Heart right ventricle (tissue), 16 donors: ENCODE measurements around the gene SLC22A2. TPM values are rescaled to one million over a fixed set of nuclear protein-coding genes. Genes with fewer than 3 reads are reported as not detected.
"Not testable (repeated sequence)": the region's sequence is repeated elsewhere in the genome, so short reads cannot be mapped to it uniquely, and the experiment has no call there.

Source experiments
- ATAC-seq, 8 donors: fragments of 200-7000 bp; cut with Tn5 transposase; one replicate each; pipeline ENCODE4 v1.9.1; 2020; ENCODE audit warnings: mild to moderate bottlenecking in 8 of 8, moderate library complexity in 8 of 8, moderate number of reproducible peaks in 1 of 8
- DNase-seq, 2 donors: peaks; one replicate each; pipeline ENCODE4 v3.0.0-alpha.2; 2020
- H3K27ac ChIP-seq, 10 donors: fragments of 200-600 bp; sonication (generic) in 2 of 10; one replicate each; pipeline versions ENCODE4 v1.5.0 to v1.8.0; 2020 to 2022; ENCODE audit warnings: mild to moderate bottlenecking in 3 of 10
- H3K27me3 ChIP-seq, 7 donors: fragments of 200-600 bp; one replicate each; pipeline ENCODE4 v1.8.0; 2021 to 2022; ENCODE audit warnings: mild to moderate bottlenecking in 2 of 7
- H3K36me3 ChIP-seq, 9 donors: fragments of 200-600 bp; sonication (generic) in 1 of 9; one replicate each; pipeline versions ENCODE4 v1.5.0 to v1.8.0; 2020 to 2022; ENCODE audit warnings: mild to moderate bottlenecking in 2 of 9
- H3K4me1 ChIP-seq, 9 donors: fragments of 200-600 bp; sonication (generic) in 1 of 9; one replicate each; pipeline versions ENCODE4 v1.5.0 to v1.8.0; 2020 to 2022; ENCODE audit warnings: mild to moderate bottlenecking in 4 of 9
- H3K4me3 ChIP-seq, 10 donors: fragments of 200-600 bp; sonication (generic) in 2 of 10; one replicate each; pipeline versions ENCODE4 v1.5.0 to v1.8.0; 2020 to 2022; ENCODE audit warnings: mild to moderate bottlenecking in 7 of 10, moderate library complexity in 2 of 10
- H3K9me3 ChIP-seq, 11 donors: fragments of 200-600 bp in 10 of 11; sonication (generic) in 2 of 11; one replicate each; pipeline versions ENCODE4 v1.5.0 to v1.8.0; 2013 to 2022; ENCODE audit warnings: mild to moderate bottlenecking in 2 of 11, control low read depth in 1 of 11, moderate library complexity in 1 of 11
- WGBS, 2 donors: extraction: QIAGEN DNeasy Blood & Tissue Kit; methylation state at CpG; one replicate each; pipeline ENCODE4 v1.1.7; 2013; ENCODE audit warnings: inconsistent platforms in 1 of 2; 5-methylcytosine and 5-hydroxymethylcytosine counted together
- intact Hi-C, 10 donors: fragments of 100-400 bp; cut with DNase I; formaldehyde crosslinking; loops; one replicate each; pipeline versions ENCODE4 v1.11.1 to v1.14.2; 2022
- polyA plus RNA-seq, 2 donors: library from polyadenylated mRNA; stranded (reverse); fragments of 200-250 nt; gene quantifications; one replicate each; pipeline ENCODE4 v1.2.3, GENCODE V29; 2013
- total RNA-seq, 10 donors: library from RNA; stranded (reverse); fragmentation: NEBNext Ultra II Directional in 3 of 10; extraction: Animal tissue kit (Norgen Biotek cat#: 25700) in 3 of 10; gene quantifications; one replicate each; pipeline versions ENCODE4 v1.2.1 to v1.2.4, GENCODE V29; 2021 to 2023
- TF ChIP-seq, protein P1 (sequence below), 9 donors: fragments of 200-600 bp; sonication (generic) in 2 of 9; IDR thresholded peaks; one replicate each; pipeline versions ENCODE4 v1.5.0 to v1.8.0; 2021 to 2022; ENCODE audit warnings: antibody characterized with exemption in 9 of 9, mild to moderate bottlenecking in 5 of 9, moderate library complexity in 1 of 9
- donor health status: Arrhythmogenic right ventricular cardiomyopathy.
- donor health status: ischemic (EF 13 %, LVEDD 7.1; RV severe dilation, severe dysfunction).
- donor health status: healthy with polysubstance abuse.
- donor health status: DM: no; HTN: yes; CAD: no.
- donor health status: DM: no; HTN: no; CAD: no.
- donor health status: ischemic (EF 25% LVEDD 6.9; RV normal size, moderate dysfunction).
- donor health status: ischemic (EF 25% LVEDD 5.7; RV mildly dilated, moderate dysfunction).
- donor health status: healthy.
- donor health status: DM: yes; HTN: yes; CAD: no.
- donor health status: Ischemic cardiomyopathy.
- donor health status: ischemic (EF 35%, LVEDD 5.7; RV mildly dilated, moderate dysfunction).
- donor health status: nonischemic (EF 11% LVEDD 7.7; RV severe dilation, severe dysfunction).
- donor health status: DM: yes; HTN: yes; CAD: no.
- donor health status: PGD.
- donor health status: ischemic (EF 29% LVEDD 5.4; RV normal size, mild dysfunction).
- donor health status: nonischemic (EF 23%, LVEDD 6.1; RV moderate dilation, normal function).

The SLC22A2 gene
- total and polyA plus RNA-seq, 12 donors, result not detected

DNA sequence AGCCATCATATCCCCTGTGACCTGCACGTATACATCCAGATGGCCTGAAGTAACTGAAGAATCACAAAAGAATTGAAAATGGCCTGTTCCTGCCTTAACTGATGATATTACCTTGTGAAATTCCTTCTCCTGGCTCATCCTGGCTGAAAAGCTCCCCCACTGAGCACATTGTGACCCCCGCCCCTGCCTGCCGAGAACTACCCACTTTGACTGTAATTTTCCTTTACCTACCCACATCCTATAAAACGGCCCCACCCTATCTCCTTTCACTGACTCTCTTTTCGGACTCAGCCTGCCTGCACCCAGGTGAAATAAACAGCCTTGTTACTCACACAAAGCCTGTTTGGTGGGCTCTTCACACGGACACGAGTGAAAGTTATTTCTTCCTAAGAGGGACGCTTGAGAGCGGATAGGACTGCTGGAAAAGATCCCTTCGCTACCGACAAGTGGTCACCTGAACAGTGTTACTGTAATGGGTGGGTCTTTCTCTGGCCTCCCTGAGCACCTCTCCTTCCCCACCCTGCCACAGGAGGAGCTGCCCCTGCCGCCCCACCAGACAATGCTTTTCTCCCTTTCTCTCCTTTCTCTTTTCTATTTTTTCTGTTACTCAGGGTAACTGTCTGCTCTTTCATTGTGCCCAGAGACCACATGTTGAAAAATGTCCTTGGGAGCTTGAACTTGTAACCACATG lies 24.5 kb downstream of the SLC22A2 start:
- H3K36me3 ChIP-seq, intact Hi-C loops: not testable (repeated sequence)

DNA sequence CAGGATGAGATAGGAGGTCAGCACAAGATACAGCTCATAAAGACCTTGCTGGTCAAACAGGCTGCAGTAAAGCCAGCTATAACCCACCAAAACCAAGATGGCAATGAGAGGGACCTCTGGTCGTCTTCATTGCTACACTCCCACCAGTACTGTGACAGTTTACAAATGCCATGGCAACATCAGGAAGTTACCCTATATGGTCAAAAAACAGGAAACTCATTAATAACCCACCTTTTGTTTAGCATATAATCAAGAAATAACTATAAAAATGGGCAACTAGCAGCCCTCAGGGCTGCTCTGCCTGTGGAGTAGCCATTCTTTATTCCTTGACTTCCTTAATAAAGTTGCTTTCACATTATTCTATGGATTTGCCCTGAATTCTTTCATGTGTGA lies 30.9 kb downstream of the SLC22A2 start:
- Histone ChIP-seq H3K9me3 (peaks cover 0 to 2% (median 0%) of the 10 kb centered on the region in 11 donors), H3K4me3 (no peak overlapping the region), H3K36me3 (no peaks in the 10 kb centered on the region), H3K4me1 (no peaks in the 10 kb centered on the region), H3K27ac (no peak overlapping the region), H3K27me3 (no peaks in the 10 kb centered on the region)
- DNase-seq, result no peak
- ATAC-seq, result no peak
- TF ChIP-seq, protein P1, sequence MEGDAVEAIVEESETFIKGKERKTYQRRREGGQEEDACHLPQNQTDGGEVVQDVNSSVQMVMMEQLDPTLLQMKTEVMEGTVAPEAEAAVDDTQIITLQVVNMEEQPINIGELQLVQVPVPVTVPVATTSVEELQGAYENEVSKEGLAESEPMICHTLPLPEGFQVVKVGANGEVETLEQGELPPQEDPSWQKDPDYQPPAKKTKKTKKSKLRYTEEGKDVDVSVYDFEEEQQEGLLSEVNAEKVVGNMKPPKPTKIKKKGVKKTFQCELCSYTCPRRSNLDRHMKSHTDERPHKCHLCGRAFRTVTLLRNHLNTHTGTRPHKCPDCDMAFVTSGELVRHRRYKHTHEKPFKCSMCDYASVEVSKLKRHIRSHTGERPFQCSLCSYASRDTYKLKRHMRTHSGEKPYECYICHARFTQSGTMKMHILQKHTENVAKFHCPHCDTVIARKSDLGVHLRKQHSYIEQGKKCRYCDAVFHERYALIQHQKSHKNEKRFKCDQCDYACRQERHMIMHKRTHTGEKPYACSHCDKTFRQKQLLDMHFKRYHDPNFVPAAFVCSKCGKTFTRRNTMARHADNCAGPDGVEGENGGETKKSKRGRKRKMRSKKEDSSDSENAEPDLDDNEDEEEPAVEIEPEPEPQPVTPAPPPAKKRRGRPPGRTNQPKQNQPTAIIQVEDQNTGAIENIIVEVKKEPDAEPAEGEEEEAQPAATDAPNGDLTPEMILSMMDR (IDR thresholded peaks at IDR 0.05), result no peak
- intact Hi-C loops, result loop anchor here in 1 of 10 donors (10.0 kb wide), 1 partner anchor 207 kb away; no protein-coding TSS in a partner anchor
- 53 to 63% methylated on average over 1 of the region's 1 CpG for WGBS, 2 donors

More for the DNA sequence above, 24.5 kb downstream of the SLC22A2 start:
- H3K4me1 ChIP-seq, H3K4me3 ChIP-seq, ATAC-seq, H3K27me3 ChIP-seq, H3K27ac ChIP-seq, DNase-seq: not testable (repeated sequence)
- WGBS, 2 donors, result 74 to 75% methylated on average over 12 of the region's 12 CpGs
- peaks cover 0 to 19% (median 11%) of the 10 kb centered on the region in 11 donors for H3K9me3 ChIP-seq

DNA sequence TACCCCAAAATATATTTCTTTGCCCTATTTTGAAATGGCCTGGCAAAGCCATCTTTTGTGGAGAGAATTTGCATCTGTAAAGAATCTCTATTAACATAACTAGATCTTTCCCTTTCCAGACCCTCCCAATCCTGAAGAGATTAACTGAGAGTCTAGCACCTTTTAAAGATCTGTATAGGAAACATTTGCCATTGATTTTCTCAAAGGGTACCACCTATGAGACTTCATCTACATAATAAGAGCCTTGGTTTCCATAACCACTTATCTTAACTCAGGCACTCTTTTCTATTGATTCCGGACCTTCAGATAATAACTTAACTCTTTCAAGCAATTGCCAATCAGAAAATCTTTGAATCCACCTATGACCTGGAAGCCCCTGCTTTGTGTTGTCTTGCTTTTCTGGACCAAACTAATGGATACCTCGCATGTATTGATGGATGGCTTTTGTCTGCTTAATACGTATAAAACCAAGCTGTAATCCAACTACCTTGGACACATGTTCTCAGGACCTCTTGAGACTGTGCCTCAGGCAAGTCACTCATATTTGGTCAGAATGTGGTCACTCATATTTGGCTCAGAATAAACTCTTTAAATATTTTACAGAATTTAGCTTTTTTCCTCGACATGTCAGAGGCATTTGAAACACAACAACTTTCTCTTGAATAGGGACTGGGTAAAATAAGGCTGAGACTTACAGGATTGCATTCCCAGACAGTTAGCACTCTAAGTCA lies 31.4 kb downstream of the SLC22A2 start:
- H3K4me1 ChIP-seq, result no peaks in the 10 kb centered on the region
- TF ChIP-seq, protein P1 (IDR thresholded peaks at IDR 0.05), result no peak
- DNase-seq (no peak), ATAC-seq (no peak)
- intact Hi-C loops, result loop anchor here in 1 of 10 donors (10.0 kb wide), 1 partner anchor 208 kb away; no protein-coding TSS in a partner anchor
- H3K9me3 ChIP-seq, result peaks cover 0 to 2% (median 0%) of the 10 kb centered on the region in 11 donors
- no peak overlapping the region for H3K4me3 ChIP-seq
- no peaks in the 10 kb centered on the region for H3K27me3 ChIP-seq
- no peaks in the 10 kb centered on the region for H3K36me3 ChIP-seq
- WGBS, 2 donors, result 67 to 74% methylated on average over 4 of the region's 4 CpGs
- no peak overlapping the region for H3K27ac ChIP-seq

DNA sequence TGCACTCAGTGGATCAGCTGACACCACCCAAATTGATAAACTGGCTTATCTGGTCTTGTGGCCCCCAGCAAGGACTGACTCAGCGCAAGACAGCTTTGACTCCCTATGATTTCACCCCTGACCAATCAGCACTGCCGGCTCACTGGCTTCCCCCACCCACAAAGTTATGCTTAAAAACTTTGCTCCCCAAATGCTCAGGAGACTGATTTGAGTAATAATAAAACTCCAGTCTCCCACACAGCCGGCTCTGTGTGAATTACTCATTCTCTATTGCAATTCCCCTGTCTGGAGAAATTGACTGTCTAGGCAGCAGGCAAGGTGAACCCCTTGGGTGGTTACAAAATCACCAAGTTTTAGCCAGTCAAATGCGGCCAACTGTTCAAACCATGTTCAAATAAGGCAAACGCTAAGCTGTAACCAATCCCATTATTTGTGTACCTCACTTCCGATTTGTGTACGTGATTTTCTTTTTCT lies 32.5 kb downstream of the SLC22A2 start:
- Histone ChIP-seq H3K36me3 (no peaks in the 10 kb centered on the region), H3K9me3 (peaks cover 0 to 2% (median 0%) of the 10 kb centered on the region in 11 donors), H3K4me1 (no peaks in the 10 kb centered on the region), H3K4me3 (no peak overlapping the region), H3K27ac (no peak overlapping the region), H3K27me3 (no peaks in the 10 kb centered on the region)
- WGBS, 2 donors, result 71 to 74% methylated on average over 7 of the region's 7 CpGs
- intact Hi-C loops, result loop anchor here in 1 of 10 donors (10.0 kb wide), 1 partner anchor 209 kb away; no protein-coding TSS in a partner anchor
- DNase-seq (no peak), ATAC-seq (no peak)
- TF ChIP-seq, protein P1 (IDR thresholded peaks at IDR 0.05), result no peak
